ENCODE measurements around the gene CDKN1C.
A peak's percentile ranks its signal among the peaks of the same experiment; 100 is the strongest.

Gene CDKN1C

GRCh38 chr11:2869561-2870427 is 15.8 kb downstream of the CDKN1C start:
- FAIRE-seq: no peak

GRCh38 chr11:2869134-2869526 is 16.4 kb downstream of the CDKN1C start:
- TF ChIP-seq POLR2AphosphoS5 (IDR thresholded peaks at IDR 0.05; ENCODE audit: low read depth, low read length) (no peak), TAF1 (IDR thresholded peaks at IDR 0.05; ENCODE audit: borderline replicate concordance, low read depth, low read length) (no peak), POLR2A (IDR thresholded peaks at IDR 0.05; ENCODE audit: low read depth, low read length) (no peak)
- no peak for FAIRE-seq

More at GRCh38 chr11:2869561-2870427, 15.8 kb downstream of the CDKN1C start:
- no peak for DNase-seq (ENCODE audit: insufficient read length)
- TF ChIP-seq TAF1 (IDR thresholded peaks at IDR 0.05; ENCODE audit: borderline replicate concordance, low read depth, low read length) (no peak), POLR2A (IDR thresholded peaks at IDR 0.05; ENCODE audit: low read depth, low read length) (no peak), POLR2AphosphoS5 (IDR thresholded peaks at IDR 0.05; ENCODE audit: low read depth, low read length) (no peak)

GRCh38 chr11:2868506-2869133 is 17.0 kb downstream of the CDKN1C start:
- DNase-seq (ENCODE audit: insufficient read length) (no peak), FAIRE-seq (no peak)
- TF ChIP-seq POLR2AphosphoS5 (IDR thresholded peaks at IDR 0.05; ENCODE audit: low read depth, low read length) (no peak), TAF1 (IDR thresholded peaks at IDR 0.05; ENCODE audit: borderline replicate concordance, low read depth, low read length) (no peak), POLR2A (IDR thresholded peaks at IDR 0.05; ENCODE audit: low read depth, low read length) (no peak)

More at GRCh38 chr11:2869134-2869526, 16.4 kb downstream of the CDKN1C start:
- no peak for DNase-seq (ENCODE audit: insufficient read length)

GRCh38 chr11:2867722-2868505 is 17.7 kb downstream of the CDKN1C start:
- DNase-seq (ENCODE audit: insufficient read length) (no peak), FAIRE-seq (no peak)
- TF ChIP-seq TAF1 (IDR thresholded peaks at IDR 0.05; ENCODE audit: borderline replicate concordance, low read depth, low read length) (no peak), POLR2A (IDR thresholded peaks at IDR 0.05; ENCODE audit: low read depth, low read length) (no peak), POLR2AphosphoS5 (IDR thresholded peaks at IDR 0.05; ENCODE audit: low read depth, low read length) (no peak)

- TF ChIP-seq POLR2A (IDR thresholded peaks at IDR 0.05; ENCODE audit: low read depth, low read length) (no peak), POLR2AphosphoS5 (IDR thresholded peaks at IDR 0.05; ENCODE audit: low read depth, low read length) (no peak), TAF1 (IDR thresholded peaks at IDR 0.05; ENCODE audit: borderline replicate concordance, low read depth, low read length) (no peak)
- DNase-seq (ENCODE audit: insufficient read length) (no peak), FAIRE-seq (no peak)
These were observed 18.4 kb downstream of the CDKN1C start for GRCh38 chr11:2867142-2867541.

GRCh38 chr11:2865922-2866577 is 19.5 kb downstream of the CDKN1C start:
- DNase-seq (ENCODE audit: insufficient read length): no peak
- TF ChIP-seq POLR2AphosphoS5 (IDR thresholded peaks at IDR 0.05; ENCODE audit: low read depth, low read length): no peak
- FAIRE-seq: no peak

- no peak for FAIRE-seq
- no peak for DNase-seq (ENCODE audit: insufficient read length)
- TF ChIP-seq POLR2AphosphoS5 (IDR thresholded peaks at IDR 0.05; ENCODE audit: low read depth, low read length) (no peak), TAF1 (IDR thresholded peaks at IDR 0.05; ENCODE audit: borderline replicate concordance, low read depth, low read length) (no peak), POLR2A (IDR thresholded peaks at IDR 0.05; ENCODE audit: low read depth, low read length) (no peak)
These were observed 20.7 kb downstream of the CDKN1C start for GRCh38 chr11:2864901-2865300.

- FAIRE-seq: no peak
- no peak for DNase-seq (ENCODE audit: insufficient read length)
These were observed 22.3 kb downstream of the CDKN1C start for GRCh38 chr11:2863276-2863618.

GRCh38 chr11:2862395-2863275 is 22.9 kb downstream of the CDKN1C start:
- FAIRE-seq (no peak), DNase-seq (ENCODE audit: insufficient read length) (no peak)
- TF ChIP-seq TAF1 (IDR thresholded peaks at IDR 0.05; ENCODE audit: borderline replicate concordance, low read depth, low read length): no peak
- no peak for TF ChIP-seq POLR2AphosphoS5 (IDR thresholded peaks at IDR 0.05; ENCODE audit: low read depth, low read length)
- TF ChIP-seq POLR2A (IDR thresholded peaks at IDR 0.05; ENCODE audit: low read depth, low read length): no peak

More at GRCh38 chr11:2863276-2863618, 22.3 kb downstream of the CDKN1C start:
- TF ChIP-seq POLR2AphosphoS5 (IDR thresholded peaks at IDR 0.05; ENCODE audit: low read depth, low read length) (no peak), TAF1 (IDR thresholded peaks at IDR 0.05; ENCODE audit: borderline replicate concordance, low read depth, low read length) (no peak), POLR2A (IDR thresholded peaks at IDR 0.05; ENCODE audit: low read depth, low read length) (no peak)

- FAIRE-seq (peak; percentile 70), DNase-seq (ENCODE audit: insufficient read length) (no peak)
- no peak for TF ChIP-seq POLR2A (IDR thresholded peaks at IDR 0.05; ENCODE audit: low read depth, low read length)
- TF ChIP-seq TAF1 (IDR thresholded peaks at IDR 0.05; ENCODE audit: borderline replicate concordance, low read depth, low read length): no peak
- no peak for TF ChIP-seq POLR2AphosphoS5 (IDR thresholded peaks at IDR 0.05; ENCODE audit: low read depth, low read length)
These were observed 24.9 kb downstream of the CDKN1C start for GRCh38 chr11:2860636-2861035.
